Activated CD4-positive, alpha-beta T cell treated with anti-CD3 and anti-CD28 coated beads, Interleukin-2, amount 50 U/mL, for 1 hour (primary cell): ENCODE results near the gene DNAJB11.

Experiments
- DNase-seq: peaks from one replicate; pipeline ENCODE4 v3.0.0-alpha.2; 2020

The DNAJB11 gene

DNA sequence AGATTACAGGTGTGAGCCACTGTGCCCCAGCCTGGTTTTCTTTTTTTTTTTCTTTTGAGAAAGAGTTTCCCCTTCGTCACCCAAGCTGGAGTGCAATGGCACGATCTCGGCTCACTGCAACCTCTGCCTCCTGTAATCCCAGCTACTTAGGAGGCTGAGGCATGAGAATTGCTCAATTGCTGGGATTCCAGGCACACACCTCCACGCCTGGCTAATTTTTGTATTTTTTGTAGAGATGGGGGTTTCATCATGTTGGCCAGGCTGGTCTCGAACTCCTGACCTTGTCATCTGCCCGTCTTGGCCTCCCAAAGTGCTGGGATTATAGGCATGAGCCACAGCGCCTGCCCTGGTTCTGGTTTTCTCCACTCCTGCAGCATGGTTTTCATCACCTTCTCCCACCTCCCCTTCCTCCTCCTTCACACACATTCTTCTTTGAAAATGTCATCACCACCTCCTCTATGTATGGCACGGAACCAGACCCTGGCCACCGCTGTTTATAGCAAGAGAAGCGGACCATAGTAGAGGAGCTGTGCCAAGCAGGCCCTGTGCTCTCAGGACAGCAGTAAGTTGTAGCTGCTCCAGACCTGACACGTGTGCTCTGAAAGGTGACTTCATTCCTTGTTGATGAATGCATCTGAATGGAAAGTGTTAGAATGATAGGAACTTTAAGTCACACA is 27.7 kb downstream of the DNAJB11 start:
- DNase-seq: no peak

DNA sequence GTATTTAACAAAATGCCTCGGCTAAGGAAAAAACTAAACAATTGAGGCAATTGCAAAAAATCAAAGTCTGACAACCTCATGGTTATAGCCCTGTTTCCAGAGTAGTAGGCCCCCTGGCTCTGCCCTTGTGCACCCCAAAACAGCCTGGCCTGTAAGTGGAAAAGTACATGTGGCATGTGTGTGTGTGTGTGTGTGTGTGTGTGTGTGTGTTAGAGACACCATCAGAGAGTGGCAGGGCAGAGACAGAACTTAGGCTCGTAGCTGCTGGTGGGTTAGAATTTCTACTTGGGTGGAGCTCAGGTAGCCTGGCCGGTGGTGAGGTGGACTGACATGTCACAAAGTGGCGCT is 28.2 kb downstream of the DNAJB11 start:
- no peak for DNase-seq

DNA sequence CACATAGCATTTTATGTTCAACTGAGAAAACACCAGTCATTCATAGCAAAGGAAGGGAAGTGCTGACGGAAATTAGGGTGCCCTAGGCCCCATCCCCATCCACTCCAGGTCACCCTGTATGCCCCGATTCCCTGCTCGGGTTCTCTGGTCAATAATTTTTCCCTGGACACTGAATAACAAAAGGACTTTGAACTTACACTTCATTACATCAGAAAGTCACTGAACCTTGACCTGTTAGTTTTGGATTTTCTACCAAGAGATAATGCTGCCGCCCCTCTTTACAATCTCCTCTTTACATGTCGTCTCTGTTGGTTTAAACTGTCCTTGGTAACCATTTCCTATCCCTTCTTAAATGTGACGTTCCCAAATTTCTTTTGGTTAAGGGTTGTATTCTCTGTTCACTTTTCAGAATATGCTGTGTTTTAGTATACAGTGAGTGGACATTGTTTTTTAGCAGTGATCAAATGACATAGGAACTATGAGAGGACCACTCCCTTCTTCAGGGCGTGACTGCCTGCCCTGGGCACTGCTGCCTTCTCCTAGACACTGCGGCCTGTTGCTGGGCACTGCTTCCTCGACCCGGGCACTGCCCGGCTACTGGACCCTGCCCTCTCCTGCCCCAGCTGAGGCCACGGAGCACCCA is 28.7 kb downstream of the DNAJB11 start:
- DNase-seq: no peak

DNA sequence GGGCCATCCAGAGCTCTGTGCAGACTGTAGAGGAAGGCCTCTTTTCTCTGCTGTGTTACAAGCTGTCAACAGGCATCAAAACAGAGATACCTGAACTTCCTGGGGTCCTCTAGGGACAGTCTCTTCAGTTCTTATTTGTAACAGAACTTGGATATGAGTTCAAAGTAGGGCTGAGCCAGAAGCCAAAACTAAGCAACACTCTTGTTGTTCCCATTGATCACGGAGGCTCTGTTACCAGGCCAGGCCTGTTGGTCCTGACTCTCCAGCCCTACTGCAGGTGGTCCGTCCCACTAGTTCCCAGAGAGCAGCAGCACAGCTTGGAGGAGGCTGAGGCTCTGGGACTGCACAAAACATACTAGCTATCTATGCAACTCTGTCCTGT is 29.3 kb downstream of the DNAJB11 start:
- DNase-seq: no peak

DNA sequence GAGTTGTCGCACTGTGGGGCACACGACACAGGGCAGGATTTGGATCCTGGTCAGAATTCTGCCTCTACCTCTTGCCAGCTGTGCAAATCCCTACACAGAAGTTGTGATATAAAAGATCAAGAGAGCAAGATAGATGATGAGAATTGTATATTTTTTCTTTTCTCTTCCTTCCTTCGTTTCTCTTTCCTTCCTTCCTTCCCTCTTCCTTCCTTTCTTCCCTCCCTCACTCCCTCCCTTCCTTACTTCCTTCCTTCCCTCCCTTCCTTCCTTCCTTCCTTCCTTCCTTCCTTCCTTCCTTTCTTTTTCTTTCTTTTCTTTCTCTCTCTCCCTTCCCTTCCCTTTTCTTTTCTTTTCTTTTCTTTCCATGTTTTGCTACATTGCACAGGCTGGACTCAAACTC is 30.4 kb downstream of the DNAJB11 start:
- no peak for DNase-seq

DNA sequence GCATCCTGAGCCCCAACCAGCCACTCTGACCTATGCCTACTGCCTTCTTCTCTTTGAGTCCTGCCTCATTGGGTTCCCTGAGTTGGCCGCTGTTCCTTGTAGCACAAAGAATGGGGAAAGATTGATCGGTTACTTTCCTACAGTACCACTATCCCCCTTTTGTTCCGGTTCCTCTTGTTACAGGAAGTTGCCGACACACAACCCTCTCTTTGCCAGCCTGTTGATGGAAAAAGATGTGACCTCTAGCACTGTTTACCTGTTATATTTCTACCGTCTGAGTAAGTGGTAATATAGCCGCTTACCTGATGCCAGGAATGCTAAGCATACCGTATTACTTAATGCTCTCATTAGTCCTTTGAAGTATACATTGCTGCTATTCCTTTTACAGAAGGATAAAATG is 32.6 kb downstream of the DNAJB11 start:
- DNase-seq: no peak

DNA sequence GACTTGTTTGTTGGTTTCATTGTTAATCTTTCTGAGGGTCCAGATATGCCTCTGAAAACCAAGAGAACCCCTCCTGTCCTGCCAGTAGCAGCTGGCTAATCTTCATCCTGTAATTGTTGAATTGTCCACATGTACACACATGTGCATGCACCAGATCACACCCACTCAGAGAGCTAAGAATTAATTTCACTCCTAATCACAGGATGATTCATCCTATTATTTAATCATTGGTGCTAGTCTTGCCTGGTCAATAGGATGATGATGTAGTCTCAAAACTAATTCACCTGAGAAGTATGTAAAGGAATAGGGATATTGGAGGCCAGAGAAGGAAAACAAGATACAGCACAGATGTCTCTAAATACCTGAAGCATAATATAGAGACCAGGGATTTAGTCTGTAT is 34.6 kb downstream of the DNAJB11 start:
- no peak for DNase-seq

DNA sequence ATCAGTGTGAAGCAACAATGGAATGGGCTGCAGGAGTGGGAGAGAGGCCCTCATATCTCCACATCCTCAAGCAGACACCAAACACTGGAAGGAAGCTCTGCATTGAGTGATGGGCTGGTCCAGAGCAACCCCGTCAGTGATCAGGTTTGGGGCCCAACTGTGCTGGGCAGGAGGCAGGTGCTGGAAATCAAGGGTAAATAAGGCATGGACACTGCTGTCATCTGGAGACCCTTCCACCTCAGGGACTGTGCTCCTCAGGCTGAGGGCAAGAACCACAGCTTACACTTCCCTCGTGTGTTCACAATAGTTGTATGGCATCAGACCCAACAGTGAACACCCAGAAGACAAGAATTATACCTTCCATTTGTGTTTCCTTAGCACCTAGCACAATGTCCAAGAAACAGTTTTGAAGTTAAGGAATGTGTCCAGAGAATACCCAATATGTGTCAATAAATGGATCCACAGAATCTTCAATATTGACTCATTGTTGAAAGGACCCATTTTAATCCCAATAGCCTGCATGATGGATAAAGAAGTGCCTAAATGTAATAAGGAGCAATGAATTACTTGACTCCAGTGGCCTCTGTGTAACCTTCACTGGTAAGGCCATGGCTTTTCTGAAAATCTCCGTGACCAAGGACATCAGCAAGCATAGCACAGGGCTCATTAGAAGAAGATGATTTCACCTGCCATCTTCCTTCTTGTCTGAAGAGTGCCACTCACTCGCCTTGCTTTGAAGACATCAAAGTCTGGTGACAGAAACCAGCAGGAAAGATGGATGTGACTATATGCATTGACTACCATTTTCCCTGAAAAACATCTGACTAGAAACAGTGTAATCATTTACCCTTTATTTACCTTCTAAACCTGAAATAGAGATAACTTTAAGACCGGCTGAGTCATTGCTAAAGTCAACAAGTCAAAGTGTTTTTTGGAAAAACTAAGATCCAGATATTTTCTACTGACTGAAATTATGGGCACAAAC is 35.3 kb downstream of the DNAJB11 start:
- no peak for DNase-seq

DNA sequence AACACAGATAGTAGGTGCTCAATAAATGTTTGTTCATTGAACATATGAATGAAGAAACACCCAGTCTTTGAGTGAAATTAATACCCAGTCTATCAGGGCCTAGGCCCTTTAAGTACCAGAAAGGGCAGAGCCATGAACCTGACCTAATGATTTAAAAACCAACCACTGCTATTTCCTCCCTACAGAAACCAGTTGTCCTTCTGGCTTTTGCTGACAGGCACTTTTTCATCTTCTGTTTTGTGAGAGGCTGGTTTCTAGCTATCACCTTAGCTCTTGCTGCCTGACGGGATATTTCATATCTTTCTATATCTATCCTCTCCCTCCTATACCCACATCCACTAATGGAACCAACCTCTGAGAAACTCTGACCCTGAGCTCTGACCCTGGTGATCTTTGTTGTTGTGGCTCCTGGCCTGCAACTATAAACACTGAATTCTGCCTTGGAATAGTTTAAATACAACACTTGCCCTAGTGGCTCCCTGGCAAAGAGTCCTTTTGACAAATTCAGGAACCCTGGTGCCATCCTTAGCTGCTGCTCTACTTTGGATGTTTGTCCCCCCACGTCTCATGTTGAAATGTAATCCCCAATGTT is 38.2 kb downstream of the DNAJB11 start:
- DNase-seq: no peak

DNA sequence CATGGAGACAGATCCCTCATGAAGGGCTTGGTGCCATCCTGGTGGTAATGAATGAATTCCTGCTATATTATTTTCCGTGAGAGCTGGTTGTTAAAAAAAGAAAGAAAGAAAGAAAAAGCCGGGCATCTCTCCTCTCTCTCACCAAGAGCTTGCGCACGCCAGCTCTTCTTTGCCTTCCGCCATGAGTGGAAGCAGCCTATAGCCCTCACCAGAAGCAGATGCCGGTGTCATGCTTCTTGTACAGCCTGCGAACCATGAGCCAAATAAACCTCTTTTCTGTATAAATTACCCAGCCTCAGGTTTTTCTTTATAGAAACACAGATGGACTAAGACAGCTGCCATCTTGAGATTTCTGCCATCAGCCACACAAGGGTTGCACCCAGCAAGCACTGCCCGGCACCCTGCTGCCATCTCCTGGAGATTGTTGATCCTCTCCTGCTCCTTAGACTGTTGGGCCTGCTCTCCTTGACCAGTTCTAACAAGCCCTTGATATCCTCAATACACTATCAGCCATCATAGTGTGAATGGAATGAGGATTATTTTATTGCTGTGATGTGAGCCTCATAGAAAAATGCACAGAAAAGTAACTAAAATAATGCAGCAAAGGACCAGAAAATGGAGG is 38.8 kb downstream of the DNAJB11 start:
- no peak for DNase-seq

DNA sequence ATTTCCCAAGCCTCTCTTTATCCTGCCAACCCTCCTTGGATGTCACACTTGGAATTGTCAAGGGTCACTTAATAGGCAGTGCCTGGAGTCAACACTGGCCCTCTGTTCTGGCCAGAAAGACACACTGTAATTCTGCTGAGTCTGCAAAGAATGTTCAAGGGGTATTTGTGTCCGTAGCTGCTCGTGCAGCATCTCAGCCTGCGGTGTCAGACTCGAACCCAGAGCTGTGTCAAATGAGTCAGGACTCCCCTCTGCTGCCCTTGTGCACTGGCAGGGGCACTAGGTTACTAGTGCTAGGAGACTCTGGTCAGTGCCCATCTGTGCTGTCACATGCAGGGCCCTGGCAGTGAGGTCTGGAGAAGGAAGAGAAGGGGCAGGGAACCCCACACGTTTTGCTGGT is 41.5 kb downstream of the DNAJB11 start:
- DNase-seq: no peak

DNA sequence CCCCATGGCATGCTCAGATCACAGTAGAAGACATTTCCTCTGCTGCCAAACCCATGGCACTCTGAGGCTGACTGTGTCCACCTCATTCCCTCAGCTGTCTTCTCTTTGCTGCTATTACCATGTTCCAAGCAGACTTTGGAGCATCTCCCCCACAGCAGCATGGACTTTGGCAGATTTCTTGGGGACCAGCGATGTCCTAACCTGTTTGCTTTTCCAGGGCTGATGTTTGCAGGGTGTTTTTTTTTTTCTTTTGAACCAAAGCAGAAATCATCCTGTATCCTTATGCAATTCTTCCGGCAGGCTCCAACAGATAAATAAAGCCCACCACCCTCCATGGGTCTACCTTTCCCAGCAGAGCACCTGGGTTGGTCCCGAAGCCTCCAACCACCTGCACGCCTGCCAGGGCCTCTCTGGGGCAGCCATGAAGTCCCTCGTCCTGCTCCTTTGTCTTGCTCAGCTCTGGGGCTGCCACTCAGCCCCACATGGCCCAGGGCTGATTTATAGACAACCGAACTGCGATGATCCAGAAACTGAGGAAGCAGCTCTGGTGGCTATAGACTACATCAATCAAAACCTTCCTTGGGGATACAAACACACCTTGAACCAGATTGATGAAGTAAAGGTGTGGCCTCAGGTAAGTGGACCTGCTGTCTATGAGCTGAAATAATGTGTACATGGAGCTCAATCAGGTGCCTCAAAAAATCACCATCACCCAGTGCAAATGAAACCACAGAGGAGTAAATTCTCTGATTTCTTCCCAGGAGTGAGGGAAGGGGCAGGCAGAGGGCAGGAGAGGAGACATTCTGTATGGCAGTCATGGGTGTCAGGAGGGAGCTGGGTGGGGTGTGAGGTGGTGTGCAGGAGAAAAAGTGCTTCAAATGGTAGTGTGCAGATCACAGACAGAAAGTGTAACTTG is 42.5 kb downstream of the DNAJB11 start, which contains the start of gene AHSG:
AHSG (plus strand) TSS at position 340 of the 916 bp plus-strand sequence; CDS start at position 422, 82 bp downstream.
- no peak for DNase-seq

DNA sequence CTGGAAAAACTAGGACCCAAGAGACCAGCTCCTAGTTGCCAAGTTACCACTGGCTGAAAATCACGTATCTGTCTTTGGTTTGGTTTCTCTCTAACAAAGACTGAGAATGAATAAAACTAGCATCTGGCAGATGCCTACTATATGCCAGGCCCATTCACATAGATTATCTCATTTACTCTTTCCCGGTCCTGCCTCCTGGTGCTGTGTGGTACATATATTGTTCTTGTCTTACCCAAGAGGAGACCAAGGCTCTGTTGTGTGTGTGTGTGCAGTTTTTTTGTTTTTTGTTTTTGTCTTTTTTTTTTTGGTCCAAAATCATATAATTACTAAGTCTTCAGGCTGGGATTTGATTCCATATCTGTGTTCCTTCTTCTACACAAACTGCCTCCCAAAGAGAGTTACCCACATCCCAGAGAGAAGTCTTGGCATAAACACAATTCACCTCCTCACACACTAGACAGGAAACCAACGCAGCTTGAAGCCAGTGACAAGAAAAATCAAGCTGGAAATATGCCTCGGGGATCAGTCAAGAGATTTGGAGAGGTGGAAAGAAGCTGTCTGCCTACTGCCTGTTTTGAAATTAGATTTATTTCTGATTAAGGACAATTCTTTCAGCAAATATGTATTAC is 43.2 kb downstream of the DNAJB11 start:
- no peak for DNase-seq

DNA sequence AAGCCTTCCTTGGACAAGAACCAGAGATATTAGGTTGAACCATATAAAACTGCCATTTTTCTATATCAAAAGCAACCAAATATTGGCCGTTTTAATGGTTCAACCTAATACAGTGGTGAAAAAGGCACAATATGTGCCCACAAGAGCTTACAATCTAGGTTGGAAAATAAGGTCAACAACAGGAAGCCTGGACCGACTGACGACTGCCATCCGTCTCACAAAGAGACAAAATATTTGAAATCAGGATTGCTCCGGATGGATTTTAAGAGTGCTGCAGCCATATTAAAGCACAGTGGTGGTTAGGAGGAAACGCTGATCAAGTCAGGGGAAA is 43.7 kb downstream of the DNAJB11 start:
- DNase-seq: no peak

DNA sequence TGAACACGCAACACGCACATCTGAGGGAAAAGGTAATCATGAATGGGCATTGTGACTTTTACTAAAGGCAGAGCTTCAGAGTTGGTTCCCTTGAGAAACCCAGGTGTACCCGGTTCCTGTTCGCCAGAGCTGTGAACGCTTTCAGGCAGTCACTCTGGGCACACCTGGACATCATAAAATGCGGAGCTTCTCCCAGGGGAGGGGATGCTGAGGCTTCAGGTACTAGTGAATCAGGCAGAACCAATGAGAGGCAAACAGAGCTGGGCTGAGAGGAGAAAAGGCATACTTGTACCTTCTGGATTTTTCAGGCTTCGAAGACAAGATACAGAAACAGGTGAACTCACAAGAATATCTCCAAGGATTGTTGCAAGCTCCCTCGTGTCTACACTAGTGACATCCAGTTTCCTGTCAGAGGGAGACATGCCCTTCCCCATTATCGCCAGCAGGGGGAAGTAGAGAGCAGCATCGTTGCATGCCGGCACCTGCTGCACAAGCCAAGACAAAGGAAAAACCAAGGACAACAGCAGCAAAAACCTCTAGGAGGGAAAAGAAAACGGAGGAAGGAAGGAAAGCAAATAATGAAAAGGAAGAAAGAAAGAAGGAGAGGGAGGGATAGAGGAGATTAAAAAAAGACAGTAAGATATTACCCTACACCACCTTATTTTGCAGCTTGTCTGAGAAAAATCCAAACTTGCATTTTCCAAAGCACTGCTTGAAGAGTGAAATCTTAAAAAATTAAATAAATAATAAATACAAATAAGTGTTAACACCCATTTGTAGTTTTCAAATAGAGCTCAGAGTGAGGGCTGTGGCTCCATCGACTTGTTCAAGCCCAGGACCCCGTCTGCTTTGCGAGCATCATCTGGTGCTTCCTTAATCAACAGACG is 44.3 kb downstream of the DNAJB11 start:
- peak; percentile 66 for DNase-seq

DNA sequence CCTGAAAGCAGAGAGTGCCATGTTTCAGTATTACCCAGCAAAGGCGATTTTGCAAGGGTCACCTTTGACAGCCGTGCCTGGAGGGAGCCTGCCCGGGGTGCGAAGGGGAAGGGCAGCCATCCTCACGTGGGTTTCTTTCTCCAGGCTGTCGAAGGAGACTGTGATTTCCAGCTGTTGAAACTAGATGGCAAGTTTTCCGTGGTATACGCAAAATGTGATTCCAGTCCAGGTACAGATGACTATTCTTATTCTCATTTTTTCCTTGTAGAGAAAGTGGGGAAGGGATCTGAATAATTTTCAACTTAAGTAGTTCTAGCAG is 45.7 kb downstream of the DNAJB11 start:
- DNase-seq: no peak

DNA sequence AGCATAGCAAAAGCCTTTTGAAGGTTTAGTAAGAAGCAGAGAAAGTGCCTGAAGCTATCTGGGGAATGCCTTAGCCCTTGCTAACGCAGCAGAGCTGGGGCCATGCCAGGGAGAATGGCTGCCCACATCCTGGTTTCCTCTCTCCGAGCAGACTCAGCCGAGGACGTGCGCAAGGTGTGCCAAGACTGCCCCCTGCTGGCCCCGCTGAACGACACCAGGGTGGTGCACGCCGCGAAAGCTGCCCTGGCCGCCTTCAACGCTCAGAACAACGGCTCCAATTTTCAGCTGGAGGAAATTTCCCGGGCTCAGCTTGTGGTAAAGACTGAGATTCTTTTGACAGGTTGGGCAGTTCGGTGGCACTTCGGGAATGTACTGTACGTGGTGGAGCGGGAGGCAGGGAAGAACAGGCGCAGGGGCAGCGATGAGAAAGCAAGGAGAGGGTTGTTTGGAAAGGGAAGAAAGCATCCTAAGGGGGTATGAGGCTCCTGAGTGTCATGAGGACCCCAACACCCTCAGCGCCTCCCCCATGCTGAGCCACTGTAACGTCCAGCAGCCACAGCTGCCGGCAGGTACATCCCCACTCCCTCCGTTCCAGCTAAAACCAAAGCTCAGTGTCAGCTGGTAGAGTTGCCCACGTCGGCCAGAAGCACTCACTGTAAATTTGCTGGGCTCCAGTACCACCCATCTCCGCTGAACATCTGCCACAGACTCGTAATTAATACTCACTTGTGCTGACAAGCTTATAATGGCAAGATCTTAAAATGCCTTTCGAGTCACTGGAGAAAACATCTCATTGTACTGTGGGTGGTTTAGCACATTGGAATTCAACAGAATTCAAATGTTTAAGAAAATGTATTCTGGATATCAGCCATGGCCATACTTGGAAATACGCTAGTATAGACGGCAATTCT is 46.8 kb downstream of the DNAJB11 start:
- peak; percentile 81 for DNase-seq

DNA sequence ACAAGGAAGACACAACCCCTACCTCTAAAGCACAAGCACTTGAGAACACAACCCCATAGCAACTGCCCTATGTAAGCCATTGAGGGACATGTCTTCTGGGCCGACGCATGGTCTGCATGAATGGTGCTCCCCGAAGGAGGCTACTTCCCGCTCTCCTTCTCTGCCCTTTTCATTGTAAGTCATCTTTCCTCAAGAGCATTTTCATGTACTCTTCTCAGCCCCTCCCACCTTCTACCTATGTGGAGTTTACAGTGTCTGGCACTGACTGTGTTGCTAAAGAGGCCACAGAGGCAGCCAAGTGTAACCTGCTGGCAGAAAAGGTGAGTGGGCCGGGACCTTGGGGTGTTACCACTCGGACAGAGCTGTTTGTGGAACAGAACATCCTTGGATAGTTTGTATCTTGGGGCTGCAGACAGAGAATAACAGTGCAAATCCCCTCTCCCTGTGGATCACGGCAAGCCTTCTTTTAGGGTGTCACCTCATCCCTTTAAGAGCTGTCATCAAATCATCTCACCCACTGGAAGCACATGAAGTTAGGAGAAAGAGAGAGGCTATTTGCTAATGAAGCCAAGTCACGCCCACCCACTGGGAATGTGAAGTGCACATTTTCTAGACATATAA is 47.9 kb downstream of the DNAJB11 start:
- DNase-seq: no peak

DNA sequence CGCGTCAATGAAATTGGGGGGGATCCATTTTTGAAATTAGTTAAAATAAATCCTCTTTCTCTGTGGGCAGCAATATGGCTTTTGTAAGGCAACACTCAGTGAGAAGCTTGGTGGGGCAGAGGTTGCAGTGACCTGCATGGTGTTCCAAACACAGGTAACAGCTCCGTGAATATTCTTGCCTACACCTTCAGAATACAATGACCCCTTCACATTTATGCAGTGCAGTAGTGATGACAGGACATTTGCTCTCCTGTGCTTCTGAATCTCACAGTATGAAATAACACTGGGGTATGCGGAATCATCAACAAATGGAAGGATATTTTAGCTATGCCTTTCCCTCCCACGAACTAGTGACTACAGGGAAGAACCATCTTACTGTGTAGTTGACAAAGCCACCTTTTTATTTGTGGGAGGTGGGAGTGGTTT is 49.3 kb downstream of the DNAJB11 start:
- no peak for DNase-seq
